ENCODE data around the gene ARPC1B.
"Not testable (repeated sequence)": the region's sequence is repeated elsewhere in the genome, so short reads cannot be mapped to it uniquely, and the experiment has no call there.

The ARPC1B gene

DNA sequence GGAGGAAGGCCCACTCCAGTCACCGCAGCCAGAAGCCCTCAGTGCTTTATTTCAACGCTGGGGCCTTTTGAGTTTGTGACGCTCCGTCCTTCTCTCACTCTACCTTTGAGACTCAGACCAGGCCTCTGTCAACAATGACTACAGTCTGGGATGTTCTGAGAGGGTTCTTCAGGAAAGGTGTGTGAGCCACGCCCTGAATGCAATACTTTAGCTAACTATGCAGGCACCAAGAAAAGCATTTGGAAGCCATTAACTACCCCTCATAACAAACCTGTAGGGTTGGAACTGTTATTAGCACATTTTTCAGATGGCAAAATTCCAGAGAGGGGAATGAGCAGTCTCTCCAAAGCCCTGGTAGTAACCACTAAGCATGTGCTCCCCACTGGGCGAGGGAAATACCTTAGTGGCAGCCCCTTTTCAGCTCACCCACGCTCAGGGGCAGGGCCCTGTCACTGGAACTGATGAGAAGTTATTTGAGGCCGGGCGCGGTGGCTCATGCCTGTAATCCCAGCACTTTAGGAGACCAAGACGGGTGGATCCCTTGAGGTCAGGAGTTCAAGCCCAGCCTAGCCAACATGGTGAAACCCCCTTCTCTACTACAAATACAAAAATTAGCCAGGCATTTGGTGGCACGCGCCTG is 5.7 kb upstream of the ARPC1B start:
- FAIRE-seq: no peak

DNA sequence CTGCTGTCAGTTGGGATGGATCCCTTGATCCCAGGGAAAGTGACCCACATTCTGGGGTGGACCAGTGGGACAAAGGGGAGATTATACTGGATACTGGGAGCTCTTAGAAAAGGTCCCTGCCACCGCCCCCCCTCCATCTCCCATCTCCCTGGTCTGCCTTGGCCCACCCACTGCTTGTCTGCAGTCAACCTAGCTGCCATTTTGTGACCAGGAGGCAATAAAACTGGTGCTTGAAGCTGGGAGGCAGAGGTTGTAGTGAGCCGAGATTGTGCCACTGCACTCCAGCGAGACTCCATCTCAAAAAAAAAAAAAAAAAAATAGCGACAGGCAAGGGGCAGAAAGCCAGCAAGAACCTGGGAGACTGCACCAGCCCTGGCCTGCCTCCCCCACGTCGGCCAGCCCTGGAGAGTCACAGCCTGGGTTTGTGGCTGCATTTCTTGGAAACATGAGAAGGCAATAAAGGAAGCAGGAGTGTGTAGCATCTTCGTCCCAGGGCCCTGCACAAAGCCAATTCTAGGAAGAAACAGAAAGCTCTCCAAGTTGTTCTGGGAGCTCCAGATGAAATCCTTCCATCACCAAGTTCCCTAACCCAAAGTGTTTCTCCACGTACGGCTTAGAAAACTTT is 4.7 kb upstream of the ARPC1B start:
- no peak for FAIRE-seq

DNA sequence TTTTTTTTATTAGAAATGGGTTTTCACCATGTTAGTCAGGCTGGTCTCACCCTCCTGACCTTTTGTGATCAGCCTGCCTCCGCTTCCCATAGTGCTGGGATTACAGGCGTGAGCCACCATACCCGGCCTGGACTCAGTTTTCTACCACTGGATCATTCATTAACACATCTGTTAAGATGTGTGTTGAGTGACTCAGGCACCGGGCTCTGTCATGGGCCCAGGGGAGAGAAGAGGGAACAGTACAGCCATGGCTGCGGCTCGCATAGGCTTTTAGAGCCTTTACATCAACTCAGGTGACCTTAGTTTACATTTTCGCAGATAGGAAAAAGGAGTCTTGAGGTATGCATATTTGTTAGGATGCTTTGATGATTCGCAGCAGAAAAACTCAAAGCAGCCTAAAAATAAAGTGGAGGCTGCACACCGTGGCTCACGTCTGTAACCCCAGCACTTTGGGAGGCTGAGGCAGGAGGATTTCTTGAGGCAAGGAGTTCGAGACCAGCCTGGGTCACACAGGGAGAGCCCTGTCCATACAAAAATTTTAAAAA is 3.1 kb upstream of the ARPC1B start:
- FAIRE-seq: no peak

DNA sequence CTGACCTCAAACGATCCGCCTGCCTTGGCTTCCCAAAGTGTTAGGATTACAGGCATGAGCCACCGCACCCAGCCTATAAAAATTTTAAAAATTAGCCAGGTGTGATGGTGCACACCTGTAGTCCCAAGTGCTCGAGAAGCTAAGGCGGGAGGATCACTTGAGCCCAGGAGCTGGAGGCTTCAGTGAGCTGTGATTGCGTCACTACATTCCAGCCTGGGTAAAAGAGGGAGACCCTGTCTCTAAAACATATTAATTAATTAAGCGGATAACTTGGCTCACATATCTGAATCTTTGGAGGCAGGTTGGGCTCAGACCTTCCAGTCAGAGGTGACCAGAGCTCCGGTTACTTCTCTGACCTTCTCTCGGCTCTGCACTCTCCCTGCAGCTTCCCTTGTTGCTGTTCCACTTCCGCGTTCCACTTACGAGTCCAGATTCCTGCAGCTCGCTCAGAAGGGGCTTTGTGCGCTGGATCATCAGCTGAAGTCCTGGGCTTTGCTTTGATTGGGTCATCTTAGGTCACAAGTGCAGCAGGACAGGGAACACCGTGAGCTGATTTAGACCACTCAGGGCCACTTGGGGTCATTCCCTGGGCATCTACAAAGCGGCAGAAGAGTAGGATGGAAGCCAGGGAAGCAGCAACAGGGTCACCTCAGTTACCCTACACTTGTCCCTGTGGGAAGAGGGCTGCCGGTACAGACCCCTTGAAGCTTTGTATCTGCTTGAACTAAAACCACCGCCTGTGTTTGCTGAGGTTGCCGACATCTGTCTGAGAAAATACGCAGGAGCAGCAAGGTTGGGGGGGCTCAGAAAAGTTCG is 2.0 kb upstream of the ARPC1B start:
- no peak for FAIRE-seq

DNA sequence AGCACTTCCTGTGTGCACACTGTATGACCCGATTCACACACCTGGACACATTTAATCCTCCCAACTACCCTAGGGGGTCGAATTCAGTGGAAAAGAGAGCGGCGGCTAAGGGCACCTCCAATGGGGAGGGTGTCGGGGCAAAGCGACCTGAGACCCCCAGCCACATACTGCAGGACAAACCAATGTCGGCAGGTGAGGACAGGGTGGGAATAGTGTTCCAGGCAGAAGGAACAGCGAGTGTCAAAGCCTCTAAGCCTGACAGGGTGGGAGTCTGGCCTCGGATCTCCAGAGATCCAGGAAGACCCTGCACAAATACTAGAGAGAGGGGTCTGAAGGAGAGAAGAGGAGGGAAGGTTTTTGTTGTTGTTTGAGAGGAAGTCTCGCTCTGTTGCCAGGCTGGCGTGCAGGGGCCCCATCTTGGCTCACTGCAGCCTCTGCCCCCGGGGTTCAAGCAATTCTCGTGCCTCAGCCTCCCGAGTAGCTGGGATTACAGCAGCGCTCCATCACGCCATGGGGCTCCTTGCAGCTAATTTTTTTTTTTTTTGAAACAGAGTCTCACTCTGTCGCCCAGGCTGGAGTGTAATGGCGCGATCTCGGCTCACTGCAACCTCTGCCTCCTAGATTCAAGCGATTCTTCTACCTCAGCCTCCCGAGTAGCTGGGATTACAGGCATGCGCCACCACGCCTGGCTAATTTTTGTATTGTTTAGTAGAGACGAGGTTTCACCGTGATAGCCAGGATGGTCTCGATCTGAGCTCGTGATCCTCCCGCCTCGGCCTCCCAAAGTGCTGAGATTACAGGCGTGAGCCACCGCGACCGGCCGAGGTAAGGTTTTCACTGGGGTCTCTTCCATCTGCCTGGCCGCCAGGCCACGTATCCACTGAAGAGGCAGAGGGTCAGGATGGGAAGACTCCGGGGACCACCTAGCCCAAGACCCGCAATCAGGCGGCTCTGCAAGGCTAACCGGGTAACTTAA is 1.2 kb upstream of the ARPC1B start:
- no peak for FAIRE-seq

DNA sequence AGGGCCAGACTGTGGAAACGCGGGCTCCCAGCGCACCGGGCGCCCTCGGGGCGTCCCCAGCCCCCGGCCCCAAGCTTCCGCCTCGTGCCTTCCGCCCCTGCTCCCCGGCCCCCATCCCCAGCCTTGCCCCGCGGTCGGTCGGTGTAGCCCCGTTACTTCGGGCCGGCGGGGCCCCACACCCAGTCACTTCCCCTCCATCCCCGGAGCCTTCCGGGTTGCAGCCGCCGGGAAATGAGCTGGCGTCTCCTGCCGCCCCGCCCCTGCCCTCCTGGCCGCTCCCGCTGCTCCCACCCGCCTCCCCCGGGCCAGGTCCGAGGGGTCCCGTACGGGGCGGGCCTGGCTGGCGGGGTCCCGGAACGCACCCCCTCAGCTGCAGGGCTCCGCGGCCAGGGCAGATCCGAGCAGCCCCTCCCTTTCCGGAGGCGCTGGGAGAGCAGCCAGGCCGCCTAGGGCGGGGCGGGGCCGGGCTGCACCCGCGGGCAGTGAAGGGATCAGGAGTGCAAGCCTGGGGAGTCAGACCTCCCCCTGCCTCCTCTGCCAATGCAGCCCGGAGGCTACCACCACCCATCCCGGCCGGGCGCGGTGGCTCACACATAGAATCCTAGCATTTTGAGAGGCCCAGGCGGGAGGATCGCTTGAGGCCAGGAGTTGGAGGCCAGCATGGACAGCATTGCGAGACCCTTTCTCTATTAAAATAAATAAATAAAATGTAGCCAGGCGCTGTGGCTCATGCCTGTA is 709 bp downstream of the ARPC1B start:
- no peak for FAIRE-seq

DNA sequence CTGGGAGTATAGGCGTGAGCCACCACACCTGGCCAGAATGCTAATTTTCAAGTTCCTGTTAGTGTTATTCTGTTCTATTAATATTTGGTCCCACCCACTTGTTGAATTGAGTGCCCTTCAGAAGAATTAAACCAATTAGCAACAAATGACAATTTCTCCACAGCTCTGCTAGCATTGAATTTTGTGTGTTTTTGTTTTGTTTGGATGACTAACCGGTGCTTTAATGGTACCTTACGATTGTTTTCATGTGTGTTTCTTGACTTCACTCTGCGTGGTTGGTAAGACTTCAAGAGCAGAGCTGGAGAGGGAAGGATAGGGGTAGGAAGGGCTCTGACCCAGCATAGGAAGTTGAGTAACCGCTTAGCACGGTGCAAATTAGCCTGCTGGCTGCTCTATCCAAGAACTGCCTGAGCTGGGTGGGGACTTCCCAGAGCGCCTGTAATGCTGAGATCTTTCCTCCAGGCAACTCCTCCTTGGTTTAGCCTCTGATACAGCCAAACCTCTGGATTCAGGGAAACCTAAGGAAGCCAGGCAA is 4.6 kb downstream of the ARPC1B start:
- FAIRE-seq: no peak

DNA sequence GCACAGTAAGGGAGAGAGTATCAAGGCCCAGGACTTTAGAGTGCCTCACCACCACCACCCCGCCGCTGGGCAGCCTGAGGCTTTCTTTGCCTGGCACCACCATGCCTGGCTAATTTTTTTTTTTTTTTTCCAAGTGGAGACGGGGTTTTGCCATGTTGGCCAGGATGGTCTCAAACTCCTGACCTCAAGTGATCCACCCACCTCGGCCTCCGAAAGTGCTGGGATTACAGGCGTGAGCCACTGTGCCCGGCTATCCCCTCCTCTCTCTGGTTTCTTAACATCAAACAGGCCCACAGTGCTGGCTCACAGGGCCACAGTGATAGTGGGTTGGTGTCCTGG is 5.1 kb downstream of the ARPC1B start:
- not testable (repeated sequence) for FAIRE-seq

DNA sequence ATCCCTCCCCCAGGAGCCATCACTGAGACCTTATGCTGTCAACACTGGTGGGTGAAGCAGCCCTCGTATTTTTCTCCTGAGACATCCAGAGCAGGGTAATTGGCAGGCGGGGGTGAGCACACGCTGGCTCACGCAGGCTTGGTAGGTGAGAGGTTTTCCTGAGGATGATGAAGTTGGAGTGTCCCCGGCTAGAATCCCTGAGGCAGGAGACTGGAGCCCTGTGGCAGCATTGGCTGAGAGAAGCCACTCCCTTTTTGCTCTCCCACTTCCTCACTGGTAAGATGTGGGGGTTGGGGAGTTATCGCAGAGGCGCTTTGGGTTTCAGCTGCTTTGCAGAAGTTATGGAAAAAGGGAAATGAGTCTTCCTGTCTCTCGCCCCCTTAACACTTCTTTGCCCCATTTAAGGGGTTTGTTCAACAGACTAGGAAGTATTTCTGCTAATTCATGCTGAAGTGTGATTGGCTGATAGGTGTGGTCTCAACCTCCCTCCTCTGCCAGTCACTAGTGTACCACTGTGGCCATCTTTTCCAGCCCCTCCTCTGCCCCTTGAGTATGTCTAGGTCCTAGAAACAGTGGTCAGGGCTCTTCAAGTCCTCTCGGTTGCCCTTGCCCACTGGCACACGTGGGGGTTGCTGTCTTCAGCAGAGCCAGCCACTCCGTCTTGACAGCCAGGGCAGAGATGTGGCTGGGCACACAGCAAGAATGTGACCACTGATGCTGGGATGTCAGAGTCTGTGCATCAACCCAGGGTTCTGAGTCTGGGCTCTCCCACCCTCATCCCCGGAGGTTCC is 5.7 kb downstream of the ARPC1B start:
- no peak for FAIRE-seq

DNA sequence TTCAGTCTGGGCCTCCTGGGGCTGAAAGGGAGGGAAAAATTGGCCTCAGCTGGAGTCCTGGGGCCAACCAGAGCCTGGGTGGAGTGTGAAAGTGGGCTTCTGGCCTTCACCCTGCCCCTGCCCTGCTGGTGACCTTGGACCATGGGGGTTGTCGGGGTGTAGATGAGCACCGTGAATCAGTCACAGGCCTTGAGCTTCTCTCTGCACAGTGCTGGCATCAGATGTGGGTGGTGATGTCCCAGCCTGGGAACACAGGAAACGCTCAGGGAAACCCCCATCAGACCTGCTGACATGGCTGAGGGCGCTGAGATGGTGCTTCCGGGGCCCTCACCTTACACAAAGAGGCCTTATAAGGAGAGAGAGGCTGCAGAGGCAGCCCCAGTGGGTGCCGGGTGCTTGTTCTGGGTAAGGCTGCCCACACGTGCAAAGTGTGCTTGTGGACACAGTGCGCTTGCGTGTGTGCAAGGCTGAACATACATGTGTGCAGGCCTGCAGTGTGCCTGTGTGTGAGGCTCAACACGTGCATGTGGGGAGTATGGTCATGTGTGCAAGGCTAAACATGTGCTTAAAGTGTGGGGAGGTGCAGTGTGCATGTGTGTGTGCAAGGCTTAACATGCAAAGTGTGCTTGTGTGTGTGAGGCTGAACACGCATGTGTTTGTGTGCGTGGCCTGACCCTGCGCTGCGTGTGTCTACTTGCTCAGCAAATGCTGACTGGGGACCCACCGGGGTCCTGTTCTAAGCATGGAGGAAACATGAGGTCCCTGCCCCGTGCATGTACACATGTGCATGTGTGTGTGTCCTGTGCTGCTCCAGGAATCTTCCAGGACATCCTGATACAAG is 6.5 kb downstream of the ARPC1B start:
- FAIRE-seq: no peak

DNA sequence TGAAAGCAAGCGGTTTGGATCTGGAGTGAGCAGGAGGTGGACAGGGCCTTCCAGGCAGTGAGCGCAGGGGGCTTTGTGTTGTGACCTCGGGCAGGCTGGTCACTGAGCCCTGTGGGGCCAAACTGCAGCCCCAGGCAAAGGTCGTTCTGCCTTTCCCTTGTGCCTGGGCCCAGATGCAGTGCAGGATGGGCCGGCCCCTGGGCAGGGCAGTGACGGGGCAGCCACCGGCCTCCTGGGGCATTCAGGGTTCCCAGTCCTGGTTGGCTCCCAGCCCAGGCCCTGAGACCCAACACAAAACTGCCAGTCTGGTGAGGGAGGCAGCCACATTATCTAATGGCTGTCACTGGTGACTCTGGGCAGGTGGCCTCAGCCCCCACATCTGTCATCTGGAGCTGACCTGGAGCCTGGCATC is 7.1 kb downstream of the ARPC1B start:
- FAIRE-seq: no peak

DNA sequence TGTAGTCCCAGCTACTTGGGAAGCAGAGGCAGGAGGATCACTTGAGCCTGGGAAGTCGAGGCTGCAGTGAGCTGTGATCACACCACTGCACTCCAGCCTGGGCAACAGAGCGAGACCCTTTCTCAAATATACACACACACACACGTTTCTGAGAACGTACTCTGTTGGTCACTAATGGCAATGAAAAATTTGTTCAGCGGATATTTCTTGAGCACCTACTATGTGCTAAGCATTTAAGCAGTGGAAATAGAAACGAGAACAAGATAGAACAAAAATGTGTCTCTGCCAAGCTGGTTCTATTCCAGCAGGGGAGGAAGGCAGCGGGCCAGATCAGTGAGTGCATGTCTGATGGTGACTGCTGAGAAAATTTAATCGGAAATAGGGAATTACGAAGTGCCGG is 8.7 kb downstream of the ARPC1B start:
- FAIRE-seq: no peak

DNA sequence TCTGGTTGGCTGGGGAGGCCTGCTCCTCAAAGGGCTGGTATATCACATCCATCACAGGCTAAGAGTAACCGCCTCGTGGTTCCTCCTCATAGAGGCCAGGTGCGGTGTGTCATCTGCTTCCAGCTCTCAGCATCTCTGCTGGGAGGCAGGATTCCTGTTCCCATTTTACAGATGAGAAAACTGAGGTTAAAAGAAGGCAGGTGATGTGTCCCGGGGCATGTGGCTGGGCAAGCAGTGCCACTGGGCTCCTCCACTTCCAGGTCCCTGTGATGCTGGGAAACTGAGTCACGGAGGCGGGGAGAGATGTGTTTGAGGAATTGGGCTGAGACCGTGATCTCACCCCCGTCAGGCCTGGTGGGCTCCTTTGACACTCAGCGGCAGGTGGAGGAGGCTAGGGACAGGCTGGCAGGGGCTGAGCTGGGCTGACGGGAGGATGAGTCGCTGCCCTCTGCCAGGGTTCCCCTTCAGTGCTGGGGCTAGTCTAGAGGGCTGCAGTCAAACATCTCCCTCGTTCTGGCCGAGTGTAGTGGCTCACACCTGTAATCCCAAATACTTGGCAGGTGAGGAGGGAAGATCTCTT is 9.4 kb downstream of the ARPC1B start:
- no peak for FAIRE-seq

DNA sequence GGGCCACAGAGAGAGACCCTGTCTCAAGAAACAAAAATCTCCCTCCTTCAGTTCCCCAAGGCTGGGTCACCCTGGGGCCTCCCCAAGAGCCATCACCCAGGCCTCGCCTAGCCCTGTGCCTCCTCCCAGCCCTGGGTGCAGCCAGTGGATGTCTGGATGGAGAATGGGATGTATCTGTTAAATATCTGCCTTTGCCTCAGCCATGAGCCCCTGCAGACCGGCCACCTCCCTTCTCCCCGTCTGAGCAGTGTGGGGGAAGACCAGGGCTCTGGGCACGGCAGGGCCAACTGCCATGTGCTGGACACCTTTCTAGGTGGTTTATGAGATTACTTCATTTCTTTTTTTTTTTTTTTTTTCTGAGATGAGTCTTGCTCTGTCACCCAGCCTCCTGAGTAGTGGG is 10.0 kb downstream of the ARPC1B start:
- no peak for FAIRE-seq

DNA sequence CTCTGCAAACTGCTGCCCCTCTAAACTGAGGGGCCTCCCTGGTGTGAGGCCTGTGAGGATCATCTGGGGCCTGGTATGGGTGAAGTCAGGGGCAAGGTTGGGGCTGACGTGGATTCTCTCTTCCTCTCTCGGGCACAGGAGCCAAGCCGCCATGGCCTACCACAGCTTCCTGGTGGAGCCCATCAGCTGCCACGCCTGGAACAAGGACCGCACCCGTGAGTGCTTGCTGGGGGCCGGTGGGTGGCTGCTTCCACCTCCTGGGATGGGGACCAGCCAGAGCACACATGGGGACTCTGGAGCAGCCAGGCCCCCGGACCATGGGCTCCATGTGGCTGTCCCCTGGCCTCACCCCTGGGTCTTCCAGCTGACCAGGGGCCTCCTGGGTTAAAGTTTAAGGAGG is 11.0 kb downstream of the ARPC1B start:
- no peak for FAIRE-seq

DNA sequence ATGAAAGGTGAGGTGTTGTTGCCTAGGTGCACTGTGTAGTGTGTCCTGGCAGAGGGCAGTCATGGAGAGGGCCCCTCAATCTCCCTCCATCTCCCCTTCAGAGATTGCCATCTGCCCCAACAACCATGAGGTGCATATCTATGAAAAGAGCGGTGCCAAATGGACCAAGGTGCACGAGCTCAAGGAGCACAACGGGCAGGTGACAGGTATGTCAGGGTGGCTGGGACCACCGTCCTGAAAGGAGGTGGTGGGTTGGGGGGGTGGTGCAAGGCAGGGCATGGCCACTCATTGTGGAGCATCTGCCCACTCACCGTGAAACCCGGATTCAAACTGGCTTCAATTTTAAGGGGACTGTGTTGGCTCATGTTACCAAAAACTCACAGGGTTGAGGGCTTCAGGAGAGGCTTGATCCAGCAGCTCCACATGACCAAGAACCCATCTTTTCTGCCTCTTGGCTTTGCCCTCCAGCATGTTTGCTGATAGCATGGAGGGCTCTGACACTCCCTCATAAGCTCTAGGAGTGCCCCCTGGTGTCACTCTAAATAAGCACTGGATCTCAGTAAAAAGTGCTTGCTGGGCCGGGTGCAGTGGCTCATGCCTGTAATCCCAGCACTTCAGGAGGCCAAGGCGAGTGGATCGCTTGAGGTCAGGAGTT is 12.2 kb downstream of the ARPC1B start:
- FAIRE-seq: no peak

DNA sequence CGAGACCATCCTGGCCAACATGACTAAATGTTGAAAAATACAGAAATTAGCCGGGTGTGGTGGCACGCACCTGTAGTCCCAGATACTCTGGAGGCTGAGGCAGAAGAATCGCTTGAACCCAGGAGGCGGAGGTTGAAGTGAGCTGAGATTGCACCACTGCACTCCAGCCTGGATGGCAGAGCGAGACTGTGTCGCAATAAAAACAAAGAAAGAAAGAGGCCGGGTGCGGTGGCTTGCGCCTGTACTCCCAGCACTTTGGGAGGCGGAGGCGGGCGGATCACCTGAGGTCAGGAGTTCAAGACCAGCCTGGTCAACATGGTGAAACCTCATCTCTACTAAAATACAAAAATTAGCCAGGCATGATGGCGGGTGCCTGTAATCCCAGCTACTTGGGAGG is 12.7 kb downstream of the ARPC1B start:
- not testable (repeated sequence) for FAIRE-seq

DNA sequence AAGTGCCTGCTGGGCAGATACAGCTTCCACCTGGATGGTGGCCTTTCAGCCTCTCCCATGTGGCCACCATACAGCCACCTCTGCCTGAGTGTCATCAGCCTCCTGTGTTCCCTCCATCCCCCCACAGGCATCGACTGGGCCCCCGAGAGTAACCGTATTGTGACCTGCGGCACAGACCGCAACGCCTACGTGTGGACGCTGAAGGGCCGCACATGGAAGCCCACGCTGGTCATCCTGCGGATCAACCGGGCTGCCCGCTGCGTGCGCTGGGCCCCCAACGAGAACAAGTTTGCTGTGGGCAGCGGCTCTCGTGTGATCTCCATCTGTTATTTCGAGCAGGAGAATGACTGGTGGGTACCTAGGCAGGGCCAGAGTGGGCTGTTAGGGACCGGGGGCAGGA is 13.4 kb downstream of the ARPC1B start:
- no peak for FAIRE-seq

DNA sequence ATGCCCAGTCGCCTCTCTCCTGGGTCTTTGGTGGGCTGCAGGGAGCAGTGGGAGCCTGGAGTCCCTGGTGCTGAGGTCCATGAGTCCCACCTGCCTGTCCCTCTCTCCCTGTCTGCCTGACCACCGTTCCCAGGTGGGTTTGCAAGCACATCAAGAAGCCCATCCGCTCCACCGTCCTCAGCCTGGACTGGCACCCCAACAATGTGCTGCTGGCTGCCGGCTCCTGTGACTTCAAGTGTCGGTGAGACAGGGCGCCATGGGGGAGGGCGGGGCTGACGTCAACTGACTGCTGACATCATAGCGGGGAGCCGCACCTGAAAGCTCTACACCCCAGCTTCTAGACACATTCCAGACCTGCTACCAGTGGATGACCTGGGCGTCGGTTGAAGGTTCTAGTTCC is 15.2 kb downstream of the ARPC1B start:
- no peak for FAIRE-seq

All from endometrium (tissue), 2 donors.